HK-2 (cell line): ENCODE measurements around the gene TLE4.
"Not testable (repeated sequence)": the region's sequence is repeated elsewhere in the genome, so short reads cannot be mapped to it uniquely, and the experiment has no call there.

Experiments
- DNase-seq: peaks from one replicate; pipeline ENCODE4 v3.0.0-alpha.2; 2018; ENCODE audit not compliant: unreplicated experiment

The TLE4 gene

GRCh38 chr9:79736051-79736450 is 164.3 kb downstream of the TLE4 start:
- no peak for DNase-seq

GRCh38 chr9:79741381-79741780 is 169.6 kb downstream of the TLE4 start:
- no peak for DNase-seq

DNA sequence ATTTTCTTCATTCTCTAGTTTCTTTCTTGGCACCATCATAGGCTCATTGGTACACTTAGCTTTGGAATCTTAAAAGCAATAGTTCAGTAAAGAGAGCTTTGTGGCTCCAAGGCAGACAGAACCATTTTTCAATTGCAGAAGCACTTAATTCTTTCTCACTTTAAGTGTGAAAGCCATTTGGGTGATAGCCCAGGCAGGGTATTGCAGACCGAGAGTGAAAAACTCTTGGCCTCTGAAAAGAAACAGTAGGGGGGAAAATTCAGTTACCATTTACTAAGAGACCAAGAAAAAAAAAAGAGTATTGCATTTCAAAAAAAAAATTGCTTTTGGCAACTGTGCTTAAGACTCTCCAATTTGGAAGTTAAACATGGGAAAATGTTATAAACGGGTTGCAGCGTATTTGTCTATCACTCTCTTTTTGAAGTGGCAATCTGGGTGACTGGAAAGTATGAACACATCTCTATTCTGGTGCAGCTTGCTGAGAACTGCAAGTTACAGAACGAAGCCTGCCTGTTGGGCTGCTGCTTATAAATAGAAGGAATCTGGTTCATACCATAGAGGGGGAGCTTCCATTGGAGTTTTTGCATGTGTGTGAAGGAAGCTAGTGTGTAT is 170.5 kb downstream of the TLE4 start:
- no peak for DNase-seq

- DNase-seq: no peak
These were observed 172.8 kb downstream of the TLE4 start for GRCh38 chr9:79744521-79744920.

- no peak for DNase-seq
These were observed 174.1 kb downstream of the TLE4 start for GRCh38 chr9:79745752-79746336.

- not testable (repeated sequence) for DNase-seq
These were observed 180.2 kb downstream of the TLE4 start for GRCh38 chr9:79751895-79752466.

GRCh38 chr9:79756414-79756813 is 184.6 kb downstream of the TLE4 start:
- no peak for DNase-seq

- DNase-seq: no peak
These were observed 185.3 kb downstream of the TLE4 start for GRCh38 chr9:79757074-79757473.

DNA sequence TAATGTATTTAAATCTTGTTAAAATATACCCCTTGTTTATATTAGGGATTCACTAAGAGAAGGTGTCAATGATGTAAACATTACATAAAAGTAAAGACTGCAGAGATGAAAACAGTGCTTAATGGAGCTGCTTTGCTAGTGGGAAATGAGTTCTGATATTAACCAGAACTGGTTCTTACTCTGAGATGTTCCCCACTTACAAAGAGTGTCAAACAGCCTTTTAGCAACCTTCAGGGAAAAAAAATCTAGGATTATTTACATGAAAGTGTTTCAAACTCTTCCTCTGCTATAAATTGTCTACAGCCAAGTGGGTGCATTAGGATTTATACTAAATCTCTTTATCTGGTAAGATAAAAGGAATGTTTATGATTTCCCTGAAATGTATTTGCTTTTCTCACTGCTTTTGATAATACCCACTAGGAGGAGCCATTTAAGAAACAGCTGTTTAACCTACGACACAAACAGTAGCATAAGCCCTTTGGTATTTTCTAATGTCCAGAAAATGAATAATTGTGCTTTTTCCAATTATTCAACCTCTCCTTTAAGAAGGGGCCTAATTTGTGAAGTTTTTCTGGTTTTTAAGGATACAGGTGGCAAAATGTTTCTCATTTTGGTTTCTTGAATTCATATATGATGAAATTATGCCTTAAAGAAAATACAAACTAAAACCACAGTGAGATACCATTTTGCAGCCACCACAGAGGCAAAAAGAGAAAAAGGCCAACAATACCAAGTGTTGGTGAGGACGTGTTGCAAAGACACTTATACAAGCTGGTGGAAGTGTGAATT is 186.3 kb downstream of the TLE4 start:
- DNase-seq: no peak

GRCh38 chr9:79759460-79759859 is 187.7 kb downstream of the TLE4 start:
- no peak for DNase-seq

DNA sequence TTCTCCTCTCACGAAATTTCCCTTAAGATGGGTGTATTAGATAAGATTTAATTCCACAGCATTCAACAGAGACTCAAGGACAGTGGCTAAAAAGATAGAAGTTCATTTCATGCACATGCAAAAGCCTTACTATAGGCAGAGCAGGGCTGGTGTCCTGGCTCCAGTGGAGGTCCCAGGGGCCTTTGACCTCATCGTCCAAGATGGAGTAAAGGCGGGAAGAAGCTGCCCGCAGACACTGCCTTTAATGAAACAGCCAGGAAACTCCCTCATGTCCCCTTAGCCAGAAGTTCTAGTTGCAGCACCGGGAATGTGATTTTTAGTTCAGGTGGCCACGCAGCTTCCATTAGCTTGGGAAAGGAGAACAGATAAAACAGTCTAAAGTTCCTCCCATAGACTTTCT is 190.3 kb downstream of the TLE4 start:
- no peak for DNase-seq

GRCh38 chr9:79763671-79764285 is 192.0 kb downstream of the TLE4 start:
- no peak for DNase-seq

GRCh38 chr9:79764374-79764773 is 192.6 kb downstream of the TLE4 start:
- no peak for DNase-seq

- no peak for DNase-seq
These were observed 193.7 kb downstream of the TLE4 start for GRCh38 chr9:79765466-79765865.

- DNase-seq: no peak
These were observed 194.3 kb downstream of the TLE4 start for GRCh38 chr9:79766091-79766490.

DNA sequence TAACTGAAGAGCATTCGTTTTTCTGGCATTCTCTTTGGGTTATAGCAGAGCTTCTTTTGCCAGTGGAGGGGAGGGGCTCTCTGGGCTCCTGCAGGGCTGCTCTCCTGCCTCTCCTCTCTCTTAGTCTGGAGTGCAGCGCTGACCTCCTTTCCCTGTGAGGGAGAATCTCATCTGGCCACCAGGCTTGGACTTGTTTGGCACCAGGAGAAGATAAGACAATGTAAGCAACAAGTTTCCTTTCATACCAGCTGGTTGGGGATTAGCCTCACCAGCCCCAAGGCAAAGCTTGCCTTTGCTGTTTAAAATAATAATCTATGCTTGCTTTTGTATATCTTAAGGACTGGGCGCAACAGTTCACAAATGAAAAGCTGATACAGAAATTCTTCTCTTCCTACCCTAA is 196.4 kb downstream of the TLE4 start:
- DNase-seq: no peak

GRCh38 chr9:79769476-79770275 is 197.9 kb downstream of the TLE4 start:
- DNase-seq: no peak

DNA sequence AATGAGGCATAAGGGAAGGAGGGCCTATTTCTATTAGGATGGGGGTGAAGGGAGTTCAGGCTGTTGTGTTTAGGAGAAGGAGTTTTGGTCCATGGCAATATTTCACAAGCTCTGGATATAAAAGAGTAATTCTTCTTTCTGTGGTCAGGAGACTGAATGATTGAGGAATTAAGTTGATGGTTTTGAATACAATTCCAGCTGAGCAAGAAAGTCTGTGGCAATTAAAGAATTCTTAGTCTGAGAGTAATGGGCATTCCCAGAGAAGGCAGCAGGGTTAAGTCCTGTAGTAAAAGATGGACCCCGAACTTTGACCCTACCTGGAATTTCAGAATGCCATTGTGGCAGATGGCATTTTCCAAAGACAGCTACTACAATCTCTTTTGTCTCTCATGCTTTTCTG is 202.6 kb downstream of the TLE4 start:
- no peak for DNase-seq
